HCT116 (cell line): ENCODE measurements around the gene DRG2. TPM values are rescaled to one million over a fixed set of nuclear protein-coding genes. Genes with fewer than 3 reads are reported as not detected.

Experiments used
- ATAC-seq: fragments of 200-7000 bp; cut with Tn5 transposase; 2 replicates; pipeline ENCODE4 v1.9.1; 2020; ENCODE audit warnings: mild to moderate bottlenecking, moderate library complexity
- BruUV-seq: library from RNA; stranded (reverse); fragments of 400-500 nt; replicated peaks from 2 replicates; lab custom pipeline; 2021; lab: Mats Ljungman, UMichigan
- CTCF ChIA-PET: fragments of 300-600 bp; sonication (Branson Sonifier 250); formaldehyde crosslinking; loops from one replicate; lab custom pipeline; 2021; ENCODE audit warnings: antibody characterized with exemption; lab: Charles Lee
- POLR2A ChIA-PET: fragments of 300-600, 350-600 bp; sonication (Branson Sonifier 250); formaldehyde crosslinking; loops from one replicate; lab custom pipeline; 2021; ENCODE audit warnings: antibody characterized with exemption; lab: Charles Lee
- RAD21 ChIA-PET, 2 experiments: fragments of 300-600 bp; sonication (Branson Sonifier 250); formaldehyde crosslinking; loops; one replicate each; lab custom pipeline; 2023; ENCODE audit warnings: low total read pairs in 2 of 2; ENCODE audit not compliant: uncharacterized antibody in 2 of 2, unreplicated experiment in 2 of 2, low non-redundant PET in 1 of 2; lab: Charles Lee
- DNase-seq: peaks from one replicate; pipeline ENCODE4 v3.0.0-alpha.2; 2010; ENCODE audit warnings: low read depth, low spot score
- H2AFZ ChIP-seq: fragments of 200-600 bp; shearing (Covaris generic), sonication (generic); 2 replicates; pipeline ENCODE4 v1.6.1; 2017; ENCODE audit warnings: low read depth, mixed run types, mixed read lengths, antibody characterized with exemption, low read length; ENCODE audit not compliant: poor library complexity, severe bottlenecking
- H3K27ac ChIP-seq: 2 replicates; pipeline ENCODE4 v1.5.1; 2012; ENCODE audit warnings: low read depth, low read length
- H3K27me3 ChIP-seq: fragments of 200-600 bp; sonication (generic); 2 replicates; pipeline ENCODE4 v1.6.1; 2016; ENCODE audit warnings: mixed run types, low read length, mixed read lengths; ENCODE audit not compliant: insufficient read depth
- H3K36me3 ChIP-seq, 2 experiments: fragments of 200-500 bp in 1 of 2; fragments of 200-600 bp in 1 of 2; sonication (Bioruptor generic) in 1 of 2; sonication (generic) in 1 of 2; 2 replicates each; pipeline versions ENCODE4 v1.5.1 to v1.6.1; 2014 to 2016; ENCODE audit warnings: low read length in 2 of 2, inconsistent platforms in 1 of 2, mixed read lengths in 1 of 2, mixed run types in 1 of 2; ENCODE audit not compliant: insufficient read depth in 2 of 2, control insufficient read depth in 1 of 2
- H3K4me1 ChIP-seq, 2 experiments: fragments of 200-600 bp in 1 of 2; sonication (generic) in 1 of 2; 2 replicates each; pipeline versions ENCODE4 v1.5.1 to v1.6.1; 2012 to 2017; ENCODE audit warnings: low read length in 2 of 2, inconsistent platforms in 1 of 2, mild to moderate bottlenecking in 1 of 2, mixed read lengths in 1 of 2, mixed run types in 1 of 2, moderate library complexity in 1 of 2; ENCODE audit not compliant: insufficient read depth in 2 of 2, control insufficient read depth in 1 of 2
- H3K4me2 ChIP-seq: fragments of 200-600 bp; sonication (generic); 2 replicates; pipeline ENCODE4 v1.6.1; 2017; ENCODE audit warnings: mixed run types, low read length, mixed read lengths
- H3K4me3 ChIP-seq, 2 experiments: fragments of 200-600 bp in 1 of 2; sonication (generic) in 1 of 2; replicated peaks in 1 of 2; 2 replicates each; pipeline ENCODE4 v1.5.1; 2011 to 2016; ENCODE audit warnings: low read length in 2 of 2, control low read depth in 1 of 2, low read depth in 1 of 2, mild to moderate bottlenecking in 1 of 2, mixed read lengths in 1 of 2, mixed run types in 1 of 2
- H3K79me2 ChIP-seq: fragments of 200-600 bp; sonication (generic); 2 replicates; pipeline ENCODE4 v1.6.1; 2017; ENCODE audit warnings: mild to moderate bottlenecking, mixed run types, low read length, moderate library complexity, mixed read lengths; ENCODE audit not compliant: insufficient read depth
- H3K9ac ChIP-seq: fragments of 200-600 bp; sonication (generic); 2 replicates; pipeline ENCODE4 v1.6.1; 2016; ENCODE audit warnings: low read length, mixed read lengths
- H3K9me2 ChIP-seq: fragments of 200-600 bp; sonication (generic), shearing (Covaris generic); 2 replicates; pipeline ENCODE4 v1.6.1; 2017; ENCODE audit warnings: mixed run types, mild to moderate bottlenecking, moderate library complexity; ENCODE audit not compliant: insufficient read depth
- H3K9me3 ChIP-seq, 2 experiments: fragments of 200-500 bp in 1 of 2; fragments of 200-600 bp in 1 of 2; sonication (Bioruptor generic) in 1 of 2; sonication (generic) in 1 of 2; 2 replicates each; pipeline ENCODE4 v1.6.1; 2014 to 2017; ENCODE audit warnings: low read length in 2 of 2, mixed read lengths in 2 of 2, inconsistent platforms in 1 of 2, low read depth in 1 of 2, mild to moderate bottlenecking in 1 of 2, mixed run types in 1 of 2, moderate library complexity in 1 of 2; ENCODE audit not compliant: control insufficient read depth in 1 of 2, insufficient read depth in 1 of 2
- H4K20me1 ChIP-seq: fragments of 200-600 bp; sonication (generic), shearing (Covaris generic); 2 replicates; pipeline ENCODE4 v1.6.1; 2017; ENCODE audit warnings: mixed run types, mild to moderate bottlenecking, moderate library complexity; ENCODE audit not compliant: insufficient read depth
- CTCF ChIP-seq, 3 experiments: fragments of 200-600 bp in 1 of 3; sonication (generic) in 1 of 3; IDR thresholded peaks in 2 of 3; conservative IDR thresholded peaks in 1 of 3; 2 replicates each; pipeline ENCODE4 v1.5.1; 2012 to 2017; ENCODE audit warnings: low read depth in 2 of 3, low read length in 2 of 3, antibody characterized with exemption in 1 of 3, borderline replicate concordance in 1 of 3, control low read depth in 1 of 3, mild to moderate bottlenecking in 1 of 3, mixed read lengths in 1 of 3, mixed run types in 1 of 3, moderate library complexity in 1 of 3; ENCODE audit not compliant: insufficient read depth in 1 of 3
- EGR1 ChIP-seq: IDR thresholded peaks from 2 replicates; pipeline ENCODE4 v1.6.1; 2012; ENCODE audit warnings: low read depth
- ELF1 ChIP-seq: IDR thresholded peaks from 2 replicates; pipeline ENCODE4 v1.6.1; 2012; ENCODE audit warnings: low read depth, borderline replicate concordance
- JUND ChIP-seq: IDR thresholded peaks from 2 replicates; pipeline ENCODE4 v1.6.1; 2012
- POLR2A ChIP-seq: IDR thresholded peaks from 2 replicates; pipeline ENCODE4 v1.7.0; 2011; ENCODE audit warnings: borderline replicate concordance; ENCODE audit not compliant: insufficient read depth, insufficient read length; ENCODE audit errors: extremely low read depth
- SRF ChIP-seq: IDR thresholded peaks from 2 replicates; pipeline ENCODE4 v1.6.1; 2012; ENCODE audit warnings: low read depth
- ZNF274 ChIP-seq: fragments of 200-500 bp; sonication (Bioruptor generic); IDR thresholded peaks from 2 replicates; pipeline ENCODE4 v1.6.1; 2014; ENCODE audit warnings: mild to moderate bottlenecking, low read depth, low read length, inconsistent platforms
- intact Hi-C: fragments of 100-400 bp; cut with micrococcal nuclease; formaldehyde crosslinking; loops from 2 replicates; pipeline ENCODE4 v1.10.0; 2022
- total RNA-seq: library from RNA; stranded (reverse); gene quantifications from one replicate; pipeline ENCODE4 v1.2.1, GENCODE V29; 2021; ENCODE audit not compliant: unreplicated experiment
- TF ChIP-seq, protein P1 (sequence below): IDR thresholded peaks from 2 replicates; pipeline ENCODE4 v1.6.1; 2012; ENCODE audit warnings: low read depth

The DRG2 gene
- total RNA-seq, 1 experiment from 2014 or later, result 41.0 TPM

GRCh38 chr17:18143044-18143936 lies 55.5 kb downstream of the DRG2 start:
- no peaks in the 10 kb centered on the region for H3K9me3 ChIP-seq
- POLR2A ChIA-PET, result no interaction called here
- H3K9ac ChIP-seq, result no peak overlapping the region
- no peaks in the 10 kb centered on the region for H4K20me1 ChIP-seq
- no peaks in the 10 kb centered on the region for H3K79me2 ChIP-seq
- no peak overlapping the region for H3K4me3 ChIP-seq
- BruUV-seq, result no TSS peak
- ATAC-seq (peak; percentile 65), DNase-seq (no peak)
- intact Hi-C loops, result loop anchor here (5.0 kb wide), 1 partner anchor 74 kb away; no protein-coding TSS in a partner anchor
- H3K36me3 ChIP-seq, result no peaks in the 10 kb centered on the region
- no peaks in the 10 kb centered on the region for H3K9me2 ChIP-seq
- H3K27me3 ChIP-seq, result no peaks in the 10 kb centered on the region
- H2AFZ ChIP-seq, result no peak overlapping the region
- RAD21 ChIA-PET, result no interaction called here
- H3K27ac ChIP-seq, result no peak overlapping the region
- H3K4me1 ChIP-seq, result no peaks in the 10 kb centered on the region
- TF ChIP-seq POLR2A (no peak), CTCF (IDR thresholded peaks at IDR 0.05 in 2 of 3, conservative IDR thresholded peaks at IDR 0.05 in 1 of 3; ENCODE audit: borderline replicate concordance in 1 of 3, insufficient read depth in 1 of 3, low read depth in 2 of 3, low read length in 2 of 3) (peak in 2 of 3 experiments; percentile 62 to 64; a peak in 4 of 6 replicates), SRF (no peak), ELF1 (no peak), EGR1 (no peak), JUND (no peak), ZNF274 (no peak)
- TF ChIP-seq, protein P1, sequence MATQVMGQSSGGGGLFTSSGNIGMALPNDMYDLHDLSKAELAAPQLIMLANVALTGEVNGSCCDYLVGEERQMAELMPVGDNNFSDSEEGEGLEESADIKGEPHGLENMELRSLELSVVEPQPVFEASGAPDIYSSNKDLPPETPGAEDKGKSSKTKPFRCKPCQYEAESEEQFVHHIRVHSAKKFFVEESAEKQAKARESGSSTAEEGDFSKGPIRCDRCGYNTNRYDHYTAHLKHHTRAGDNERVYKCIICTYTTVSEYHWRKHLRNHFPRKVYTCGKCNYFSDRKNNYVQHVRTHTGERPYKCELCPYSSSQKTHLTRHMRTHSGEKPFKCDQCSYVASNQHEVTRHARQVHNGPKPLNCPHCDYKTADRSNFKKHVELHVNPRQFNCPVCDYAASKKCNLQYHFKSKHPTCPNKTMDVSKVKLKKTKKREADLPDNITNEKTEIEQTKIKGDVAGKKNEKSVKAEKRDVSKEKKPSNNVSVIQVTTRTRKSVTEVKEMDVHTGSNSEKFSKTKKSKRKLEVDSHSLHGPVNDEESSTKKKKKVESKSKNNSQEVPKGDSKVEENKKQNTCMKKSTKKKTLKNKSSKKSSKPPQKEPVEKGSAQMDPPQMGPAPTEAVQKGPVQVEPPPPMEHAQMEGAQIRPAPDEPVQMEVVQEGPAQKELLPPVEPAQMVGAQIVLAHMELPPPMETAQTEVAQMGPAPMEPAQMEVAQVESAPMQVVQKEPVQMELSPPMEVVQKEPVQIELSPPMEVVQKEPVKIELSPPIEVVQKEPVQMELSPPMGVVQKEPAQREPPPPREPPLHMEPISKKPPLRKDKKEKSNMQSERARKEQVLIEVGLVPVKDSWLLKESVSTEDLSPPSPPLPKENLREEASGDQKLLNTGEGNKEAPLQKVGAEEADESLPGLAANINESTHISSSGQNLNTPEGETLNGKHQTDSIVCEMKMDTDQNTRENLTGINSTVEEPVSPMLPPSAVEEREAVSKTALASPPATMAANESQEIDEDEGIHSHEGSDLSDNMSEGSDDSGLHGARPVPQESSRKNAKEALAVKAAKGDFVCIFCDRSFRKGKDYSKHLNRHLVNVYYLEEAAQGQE, result no peak
- H3K4me2 ChIP-seq, result no peak overlapping the region
- CTCF ChIA-PET, result interaction anchor here (0.7 to 5.7 kb wide), 3 partner anchors 9 to 46 kb away, joined by 3 to 27 read pairs (median 3); no protein-coding TSS in a partner anchor
